Common myeloid progenitor, CD34-positive (primary cell): ENCODE measurements around the gene HEPHL1. TPM values are rescaled to one million over a fixed set of nuclear protein-coding genes. Genes with fewer than 3 reads are reported as not detected.
A peak's percentile ranks its signal among the peaks of the same experiment; 100 is the strongest.
"Not testable (repeated sequence)": the region's sequence is repeated elsewhere in the genome, so short reads cannot be mapped to it uniquely, and the experiment has no call there.

ENCODE experiments used
- CTCF ChIA-PET: fragments of 350-600 bp; sonication (Branson Sonifier 250); formaldehyde crosslinking; loops from one replicate; lab custom pipeline; 2021; ENCODE audit warnings: antibody characterized with exemption; lab: Charles Lee
- POLR2A ChIA-PET: fragments of 350-600 bp; sonication (Branson Sonifier 250); formaldehyde crosslinking; loops from one replicate; lab custom pipeline; 2021; ENCODE audit warnings: antibody characterized with exemption; lab: Charles Lee
- DNase-seq, 3 donors: peaks; one replicate each; pipeline versions ENCODE4 v3.0.0 to v3.0.0-alpha.2; 2013
- H3K27ac ChIP-seq, 2 experiments: 1 replicate in 1 of 2; 2 replicates in 1 of 2; pipeline ENCODE4 v1.7.0; 2013; ENCODE audit warnings: inconsistent platforms in 2 of 2, low read length in 2 of 2, mild to moderate bottlenecking in 2 of 2, low read depth in 1 of 2, moderate library complexity in 1 of 2; ENCODE audit not compliant: severe bottlenecking in 2 of 2, insufficient read depth in 1 of 2, poor library complexity in 1 of 2
- H3K27me3 ChIP-seq, 5 experiments: replicated peaks in 2 of 5; 1 replicate in 3 of 5; 2 replicates in 2 of 5; pipeline versions ENCODE4 v1.6.1 to v1.7.0; 2013; ENCODE audit warnings: low read length in 4 of 5, mild to moderate bottlenecking in 2 of 5, moderate library complexity in 2 of 5, inconsistent platforms in 1 of 5; ENCODE audit not compliant: insufficient read depth in 5 of 5, control insufficient read depth in 4 of 5
- H3K36me3 ChIP-seq, 4 experiments: 1 replicate in 2 of 4; 2 replicates in 2 of 4; pipeline versions ENCODE4 v1.6.1 to v1.7.0; 2013; ENCODE audit warnings: low read length in 3 of 4, control low read depth in 1 of 4, mild to moderate bottlenecking in 1 of 4; ENCODE audit not compliant: control insufficient read depth in 4 of 4, insufficient read depth in 4 of 4
- H3K4me1 ChIP-seq, 4 experiments: 1 replicate in 3 of 4; 2 replicates in 1 of 4; pipeline versions ENCODE4 v1.6.1 to v1.7.1; 2013; ENCODE audit warnings: low read length in 3 of 4, mild to moderate bottlenecking in 3 of 4, control low read depth in 1 of 4, inconsistent platforms in 1 of 4, moderate library complexity in 1 of 4; ENCODE audit not compliant: control insufficient read depth in 4 of 4, insufficient read depth in 4 of 4; ENCODE audit errors: control extremely low read depth in 1 of 4
- H3K4me3 ChIP-seq, 7 experiments: 1 replicate in 4 of 7; 2 replicates in 3 of 7; pipeline versions ENCODE4 v1.5.1 to v1.7.0; 2013; ENCODE audit warnings: mild to moderate bottlenecking in 7 of 7, low read length in 6 of 7, moderate library complexity in 6 of 7, inconsistent platforms in 2 of 7, low read depth in 2 of 7, control low read depth in 1 of 7; ENCODE audit not compliant: insufficient read depth in 4 of 7, control insufficient read depth in 1 of 7; ENCODE audit errors: extremely low read depth in 1 of 7
- H3K9me3 ChIP-seq, 5 experiments: 1 replicate in 4 of 5; 2 replicates in 1 of 5; pipeline versions ENCODE4 v1.6.1 to v1.7.1; 2013; ENCODE audit warnings: low read length in 4 of 5, mild to moderate bottlenecking in 2 of 5, inconsistent platforms in 1 of 5, low read depth in 1 of 5, moderate library complexity in 1 of 5; ENCODE audit not compliant: control insufficient read depth in 4 of 5, insufficient read depth in 2 of 5; ENCODE audit errors: control extremely low read depth in 1 of 5
- WGBS: methylation state at CpG from one replicate; pipeline ENCODE4 v1.1.5; 2013; ENCODE audit not compliant: insufficient coverage; 5-methylcytosine and 5-hydroxymethylcytosine counted together
- polyA plus RNA-seq: library from polyadenylated mRNA; unstranded; fragments of 120-200 nt; gene quantifications from one replicate; pipeline ENCODE4 v1.2.1, GENCODE V29; 2013

The HEPHL1 gene
- polyA plus RNA-seq, result 0.03 TPM

DNA sequence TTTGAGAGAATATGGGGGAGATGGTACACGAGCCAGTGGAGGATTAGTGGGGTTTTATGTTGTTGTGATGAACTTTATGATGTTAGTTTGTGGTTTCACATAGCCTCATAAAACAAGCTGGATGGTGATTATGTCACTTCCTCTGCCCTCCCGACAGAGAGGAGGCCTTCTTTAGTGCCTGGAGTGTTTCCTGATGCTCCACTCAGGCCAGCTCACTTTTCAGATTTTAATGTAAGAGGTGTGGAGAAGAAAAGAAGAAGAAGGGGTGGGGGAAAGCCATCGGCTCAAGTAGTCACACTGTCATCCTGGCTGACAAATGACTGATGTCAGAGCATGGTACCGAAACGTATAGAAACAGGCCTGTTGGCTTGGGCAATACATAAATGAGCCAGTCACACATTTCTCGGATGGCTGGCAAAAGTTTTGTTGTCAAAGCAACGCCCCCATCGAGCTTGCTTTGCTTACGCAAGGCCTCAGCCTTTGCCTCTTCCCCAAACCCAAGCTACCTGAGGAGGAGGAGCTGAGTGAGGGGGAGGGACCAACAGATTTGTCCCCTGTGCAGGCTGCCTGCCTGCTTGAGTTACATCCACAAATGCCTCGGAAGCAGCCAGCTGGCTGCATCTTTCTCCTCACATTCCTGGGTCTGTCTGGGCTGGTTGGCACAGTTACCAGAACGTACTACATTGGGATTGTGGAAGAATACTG is at the start of gene HEPHL1:
HEPHL1 (plus strand) TSS at position 578 of the 705 bp plus-strand sequence; CDS start at position 593, 15 bp downstream.
- Histone ChIP-seq H3K4me3 (no peak within 1 kb of the TSS), H3K9me3 (peaks cover 0 to 2% (median 0%) of the 10 kb centered on the region in 5 experiments), H3K4me1 (no peaks in the 10 kb centered on the region), H3K27me3 (no peaks in the 10 kb centered on the region), H3K36me3 (no peaks in the 10 kb centered on the region), H3K27ac (no peak within 1 kb of the TSS)
- WGBS, result 72% methylated on average over 10 of the region's 11 CpGs
- CTCF ChIA-PET, result no interaction called here
- DNase-seq, result no peak
- POLR2A ChIA-PET, result no interaction called here

DNA sequence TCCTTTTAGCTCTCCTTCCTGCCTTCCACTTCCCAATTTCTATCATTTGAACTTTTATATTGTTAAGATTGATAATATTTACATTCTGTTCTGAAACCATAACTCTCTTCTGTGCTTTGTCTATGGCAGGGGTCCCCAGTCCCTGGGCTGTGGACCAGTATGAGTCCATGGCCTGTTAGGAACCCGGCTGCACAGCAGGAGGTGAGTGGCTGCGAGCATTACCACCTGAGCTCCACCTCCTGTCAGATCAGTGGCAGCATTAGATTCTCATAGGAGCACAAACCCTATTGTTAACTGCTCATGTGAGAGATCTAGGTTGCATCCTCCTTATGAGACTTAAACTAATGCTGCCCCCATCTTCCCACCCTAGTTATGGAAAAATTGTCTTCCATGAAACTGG is 48.4 kb upstream of the HEPHL1 start:
- 42% methylated on average over 2 of the region's 2 CpGs for WGBS
- Histone ChIP-seq H3K4me3 (no peak overlapping the region), H3K27ac (no peak overlapping the region), H3K9me3 (peaks cover 0 to 7% (median 4%) of the 10 kb centered on the region in 5 experiments), H3K4me1 (no peaks in the 10 kb centered on the region), H3K27me3 (no peaks in the 10 kb centered on the region), H3K36me3 (no peaks in the 10 kb centered on the region)
- ChIA-PET POLR2A (no interaction called here), CTCF (no interaction called here)
- DNase-seq, result no peak

GRCh38 chr11:93973322-93974051 is 47.7 kb upstream of the HEPHL1 start:
- peak in 2 of 3 donors; percentile 21 to 61 for DNase-seq
- H3K9me3 ChIP-seq, CTCF ChIA-PET, H3K36me3 ChIP-seq, H3K27me3 ChIP-seq, H3K4me3 ChIP-seq, POLR2A ChIA-PET, H3K4me1 ChIP-seq: not testable (repeated sequence)
- WGBS, result 85% methylated on average over 7 of the region's 7 CpGs
- H3K27ac ChIP-seq, result peak overlapping the region in 1 of 2 experiments; percentile 43

DNA sequence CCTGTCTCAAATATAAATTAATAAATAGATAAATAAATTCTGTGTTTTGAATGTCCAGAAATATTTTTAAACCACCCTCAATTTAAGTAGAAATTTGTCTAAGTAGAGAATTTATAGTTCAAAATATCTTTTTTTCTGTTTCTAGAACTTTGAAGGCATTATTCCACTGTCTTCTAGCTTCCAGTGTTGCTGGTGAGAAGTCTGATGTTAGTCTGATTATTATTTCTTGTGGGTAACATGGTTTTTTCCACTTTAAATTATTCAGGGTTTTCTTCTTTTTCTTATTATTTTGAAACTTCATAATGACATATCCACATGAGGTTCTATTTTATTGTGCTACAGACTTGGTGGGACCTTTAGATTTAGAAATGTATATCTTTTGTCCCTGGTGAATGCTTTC is 46.4 kb upstream of the HEPHL1 start:
- H3K4me1 ChIP-seq, result no peaks in the 10 kb centered on the region
- no peaks in the 10 kb centered on the region for H3K36me3 ChIP-seq
- peaks cover 0 to 10% (median 4%) of the 10 kb centered on the region in 5 experiments for H3K9me3 ChIP-seq
- POLR2A ChIA-PET, result no interaction called here
- CTCF ChIA-PET, result no interaction called here
- H3K27me3 ChIP-seq, result no peaks in the 10 kb centered on the region
- no peak overlapping the region for H3K4me3 ChIP-seq
- H3K27ac ChIP-seq, result no peak overlapping the region
- DNase-seq, result no peak

DNA sequence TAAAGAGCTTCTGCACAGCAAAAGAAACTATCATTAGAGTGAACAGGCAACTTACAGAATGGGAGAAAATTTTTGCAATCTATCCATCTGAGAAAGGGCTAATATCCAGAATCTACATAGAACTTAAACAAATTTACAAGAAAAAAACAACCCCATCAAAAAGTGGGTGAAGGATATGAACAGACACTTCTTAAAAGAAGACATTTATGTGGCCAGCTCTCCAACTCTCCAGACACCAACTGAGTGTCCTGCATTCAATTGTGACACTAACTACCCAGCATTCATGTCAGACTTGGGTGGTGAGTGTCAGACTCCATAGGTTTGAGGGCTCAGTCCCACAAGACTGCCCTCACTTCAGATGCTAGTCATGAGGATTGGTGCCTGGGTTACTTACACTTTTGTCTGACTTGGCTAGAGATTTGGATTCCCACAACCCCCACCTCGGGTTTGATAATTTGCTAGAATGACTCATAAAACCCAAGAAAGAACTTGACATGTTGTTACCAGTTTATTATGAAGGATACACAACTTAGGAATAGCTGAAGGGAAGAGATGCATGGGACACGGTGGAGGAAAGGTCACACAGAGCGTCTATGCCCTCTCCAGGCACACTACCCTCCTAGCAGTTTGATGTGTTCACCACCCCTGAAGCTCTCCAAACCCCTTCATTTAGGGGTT is 44.4 kb upstream of the HEPHL1 start:
- H3K27me3 ChIP-seq, CTCF ChIA-PET, H3K36me3 ChIP-seq, H3K4me1 ChIP-seq, DNase-seq, H3K4me3 ChIP-seq, H3K27ac ChIP-seq, POLR2A ChIA-PET: not testable (repeated sequence)
- WGBS, result 90% methylated on average over 2 of the region's 3 CpGs
- peaks cover 0 to 10% (median 4%) of the 10 kb centered on the region in 5 experiments for H3K9me3 ChIP-seq

GRCh38 chr11:93983542-93984195 is 37.5 kb upstream of the HEPHL1 start:
- no peaks in the 10 kb centered on the region for H3K36me3 ChIP-seq
- H3K4me3 ChIP-seq, result no peak overlapping the region
- no peaks in the 10 kb centered on the region for H3K27me3 ChIP-seq
- DNase-seq, result no peak
- POLR2A ChIA-PET, result no interaction called here
- H3K9me3 ChIP-seq, result peaks cover 0 to 3% (median 0%) of the 10 kb centered on the region in 5 experiments
- 83% methylated on average over 1 of the region's 3 CpGs for WGBS
- no peak overlapping the region for H3K27ac ChIP-seq
- H3K4me1 ChIP-seq, result no peaks in the 10 kb centered on the region
- CTCF ChIA-PET, result no interaction called here
